ENCODE results near the gene ASH1L.

DNA sequence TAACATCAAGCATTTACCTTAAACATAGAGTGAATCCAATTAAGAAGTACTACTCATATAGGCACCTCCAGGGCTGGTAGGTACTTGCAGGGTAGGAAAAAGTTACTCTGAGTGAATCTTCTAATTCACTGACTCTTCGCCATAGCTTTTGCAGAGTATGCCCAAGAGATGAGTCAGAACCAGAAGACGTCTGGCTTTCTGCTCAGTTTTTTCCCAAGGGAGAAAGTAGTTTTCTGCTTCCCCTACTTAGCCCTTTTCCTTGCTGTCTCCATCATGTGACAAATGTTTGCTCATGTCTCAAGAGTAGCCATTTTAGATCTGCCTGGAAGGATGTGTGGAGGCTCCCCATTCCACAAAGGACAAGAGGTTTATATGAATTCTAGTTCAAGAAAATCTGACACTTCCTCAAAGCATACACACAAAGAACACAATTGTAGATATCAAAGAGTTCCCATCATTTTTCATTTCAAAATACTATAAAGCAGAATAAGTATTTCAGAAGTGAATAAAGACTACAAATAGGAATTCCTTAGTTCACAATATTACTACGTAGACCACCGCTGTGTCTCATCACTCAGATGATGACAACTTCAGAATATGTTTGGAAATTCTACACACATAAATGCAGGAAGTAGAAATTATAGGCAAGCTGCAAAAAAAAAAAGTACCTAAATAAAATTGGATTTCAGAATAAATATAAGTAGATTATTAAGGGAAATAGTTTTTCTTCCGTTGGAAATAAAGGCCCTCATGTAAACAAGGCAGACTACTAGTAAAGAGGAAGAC lies 98.5 kb downstream of the ASH1L start:
- TF ChIP-seq, protein P1, sequence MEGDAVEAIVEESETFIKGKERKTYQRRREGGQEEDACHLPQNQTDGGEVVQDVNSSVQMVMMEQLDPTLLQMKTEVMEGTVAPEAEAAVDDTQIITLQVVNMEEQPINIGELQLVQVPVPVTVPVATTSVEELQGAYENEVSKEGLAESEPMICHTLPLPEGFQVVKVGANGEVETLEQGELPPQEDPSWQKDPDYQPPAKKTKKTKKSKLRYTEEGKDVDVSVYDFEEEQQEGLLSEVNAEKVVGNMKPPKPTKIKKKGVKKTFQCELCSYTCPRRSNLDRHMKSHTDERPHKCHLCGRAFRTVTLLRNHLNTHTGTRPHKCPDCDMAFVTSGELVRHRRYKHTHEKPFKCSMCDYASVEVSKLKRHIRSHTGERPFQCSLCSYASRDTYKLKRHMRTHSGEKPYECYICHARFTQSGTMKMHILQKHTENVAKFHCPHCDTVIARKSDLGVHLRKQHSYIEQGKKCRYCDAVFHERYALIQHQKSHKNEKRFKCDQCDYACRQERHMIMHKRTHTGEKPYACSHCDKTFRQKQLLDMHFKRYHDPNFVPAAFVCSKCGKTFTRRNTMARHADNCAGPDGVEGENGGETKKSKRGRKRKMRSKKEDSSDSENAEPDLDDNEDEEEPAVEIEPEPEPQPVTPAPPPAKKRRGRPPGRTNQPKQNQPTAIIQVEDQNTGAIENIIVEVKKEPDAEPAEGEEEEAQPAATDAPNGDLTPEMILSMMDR (tag by site-specific recombination; IDR thresholded peaks at IDR 0.05), result no peak
- TF ChIP-seq ZNF24 (tag by site-specific recombination; IDR thresholded peaks at IDR 0.05), result no peak
- no peak for TF ChIP-seq ZNF354C (tag by site-specific recombination; IDR thresholded peaks at IDR 0.05; ENCODE audit: borderline replicate concordance, low read depth)
- no peak for TF ChIP-seq ZNF677 (tag by site-specific recombination; IDR thresholded peaks at IDR 0.05)
- no peak for TF ChIP-seq KLF1 (tag by site-specific recombination; IDR thresholded peaks at IDR 0.05)
- TF ChIP-seq, protein P2, sequence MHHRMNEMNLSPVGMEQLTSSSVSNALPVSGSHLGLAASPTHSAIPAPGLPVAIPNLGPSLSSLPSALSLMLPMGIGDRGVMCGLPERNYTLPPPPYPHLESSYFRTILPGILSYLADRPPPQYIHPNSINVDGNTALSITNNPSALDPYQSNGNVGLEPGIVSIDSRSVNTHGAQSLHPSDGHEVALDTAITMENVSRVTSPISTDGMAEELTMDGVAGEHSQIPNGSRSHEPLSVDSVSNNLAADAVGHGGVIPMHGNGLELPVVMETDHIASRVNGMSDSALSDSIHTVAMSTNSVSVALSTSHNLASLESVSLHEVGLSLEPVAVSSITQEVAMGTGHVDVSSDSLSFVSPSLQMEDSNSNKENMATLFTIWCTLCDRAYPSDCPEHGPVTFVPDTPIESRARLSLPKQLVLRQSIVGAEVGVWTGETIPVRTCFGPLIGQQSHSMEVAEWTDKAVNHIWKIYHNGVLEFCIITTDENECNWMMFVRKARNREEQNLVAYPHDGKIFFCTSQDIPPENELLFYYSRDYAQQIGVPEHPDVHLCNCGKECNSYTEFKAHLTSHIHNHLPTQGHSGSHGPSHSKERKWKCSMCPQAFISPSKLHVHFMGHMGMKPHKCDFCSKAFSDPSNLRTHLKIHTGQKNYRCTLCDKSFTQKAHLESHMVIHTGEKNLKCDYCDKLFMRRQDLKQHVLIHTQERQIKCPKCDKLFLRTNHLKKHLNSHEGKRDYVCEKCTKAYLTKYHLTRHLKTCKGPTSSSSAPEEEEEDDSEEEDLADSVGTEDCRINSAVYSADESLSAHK (tag by site-specific recombination; IDR thresholded peaks at IDR 0.05), result no peak
- no peak for TF ChIP-seq ZNF335 (tag by site-specific recombination; conservative IDR thresholded peaks at IDR 0.05)
- TF ChIP-seq ZNF274 (IDR thresholded peaks at IDR 0.05; ENCODE audit: low read length), result no peak
- TF ChIP-seq ZNF274 (tag by site-specific recombination; IDR thresholded peaks at IDR 0.05; ENCODE audit: borderline replicate concordance), result no peak
- no peak for TF ChIP-seq SETDB1 (IDR thresholded peaks at IDR 0.05; ENCODE audit: insufficient read length, low read length)
- no peak for TF ChIP-seq ZNF175 (tag by site-specific recombination; IDR thresholded peaks at IDR 0.05)
- no peak for TF ChIP-seq ZNF530 (tag by site-specific recombination; IDR thresholded peaks at IDR 0.05; ENCODE audit: low read depth)
- no peak for TF ChIP-seq ZNF248 (tag by site-specific recombination; IDR thresholded peaks at IDR 0.05)
